Right lung (tissue), 5 donors: Measurements from ENCODE around the gene CEP250. TPM values are rescaled to one million over a fixed set of nuclear protein-coding genes. Genes with fewer than 3 reads are reported as not detected.
"Not testable (repeated sequence)": the region's sequence is repeated elsewhere in the genome, so short reads cannot be mapped to it uniquely, and the experiment has no call there.

ENCODE experiments used
- DNase-seq, 2 donors: peaks; one replicate each; pipeline ENCODE4 v3.0.0-alpha.2; 2013
- polyA plus RNA-seq, 5 donors: library from polyadenylated mRNA; unstranded; fragments of 120-200 nt; gene quantifications; one replicate each; pipeline versions ENCODE4 v1.2.1 to v1.2.3, GENCODE V29; 2013; ENCODE audit warnings: inconsistent platforms in 1 of 5, low replicate concordance in 1 of 5; ENCODE audit not compliant: insufficient read length in 5 of 5, insufficient read depth in 1 of 5

CEP250 gene
- polyA plus RNA-seq, 5 donors: 49.0 to 68.7 (median 63.3) TPM

- no peak for DNase-seq
Measured at GRCh38 chr20:35527122-35527769, 71.8 kb downstream of the CEP250 start.

GRCh38 chr20:35529552-35529951, 74.2 kb downstream of the CEP250 start, which contains the start of gene C20orf173:
Gene C20orf173 (minus strand): TSS chr20:35529652. CDS start chr20:35529373, 279 bp downstream.
- DNase-seq: no peak

- DNase-seq: peak; percentile 70 to 71
Measured at GRCh38 chr20:35539756-35540212, 84.4 kb downstream of the CEP250 start.

GRCh38 chr20:35541118-35541782, 85.9 kb downstream of the CEP250 start:
- DNase-seq: no peak

- peak; percentile 95 to 96 for DNase-seq
Measured at GRCh38 chr20:35541783-35542662, 86.6 kb downstream of the CEP250 start, which contains the start of gene ERGIC3. Gene ERGIC3 (plus strand): TSS chr20:35542078. CDS start chr20:35542098, 20 bp downstream.

GRCh38 chr20:35542990-35543389, 87.6 kb downstream of the CEP250 start:
- no peak for DNase-seq

GRCh38 chr20:35544436-35544835, 89.0 kb downstream of the CEP250 start:
- no peak for DNase-seq

GRCh38 chr20:35544941-35545340, 89.5 kb downstream of the CEP250 start:
- DNase-seq: not testable (repeated sequence)

- DNase-seq: no peak
Measured at GRCh38 chr20:35546127-35546526, 90.7 kb downstream of the CEP250 start.

GRCh38 chr20:35547329-35547728, 91.9 kb downstream of the CEP250 start:
- DNase-seq: no peak

- peak; percentile 57 to 60 for DNase-seq
Measured at GRCh38 chr20:35551503-35551902, 96.1 kb downstream of the CEP250 start.

GRCh38 chr20:35552914-35553313, 97.5 kb downstream of the CEP250 start:
- no peak for DNase-seq

GRCh38 chr20:35555461-35555860, 100.1 kb downstream of the CEP250 start:
- DNase-seq: not testable (repeated sequence)

GRCh38 chr20:35555951-35556645, 100.7 kb downstream of the CEP250 start:
- DNase-seq: no peak

- DNase-seq: no peak
Measured at GRCh38 chr20:35556871-35557270, 101.5 kb downstream of the CEP250 start.

GRCh38 chr20:35558451-35558850, 103.1 kb downstream of the CEP250 start:
- no peak for DNase-seq

GRCh38 chr20:35559042-35559693, 103.8 kb downstream of the CEP250 start:
- no peak for DNase-seq

GRCh38 chr20:35560105-35560511, 104.7 kb downstream of the CEP250 start:
- DNase-seq: no peak

- DNase-seq: no peak
Measured at GRCh38 chr20:35560541-35560940, 105.1 kb downstream of the CEP250 start.

GRCh38 chr20:35561268-35561667, 105.9 kb downstream of the CEP250 start:
- DNase-seq: peak in 1 of 2 donors; percentile 28

GRCh38 chr20:35561671-35562070, 106.3 kb downstream of the CEP250 start:
- DNase-seq: no peak
